GM18951 (cell line): ENCODE data around the gene FAIM2.

Experiments
- POLR2A ChIP-seq: IDR thresholded peaks from 4 replicates; pipeline ENCODE4 v1.6.1; 2011; ENCODE audit warnings: mild to moderate bottlenecking; ENCODE audit not compliant: insufficient read length, insufficient read depth; ENCODE audit errors: extremely low read depth
- in situ Hi-C: fragments of 300-500 bp; cut with MboI; formaldehyde crosslinking; loops from one replicate; pipeline ENCODE4 v1.12.0; 2022; ENCODE audit warnings: low sequenced_read_pairs, mixed read lengths, inconsistent platforms; ENCODE audit not compliant: unreplicated experiment

FAIM2 gene

GRCh38 chr12:49903700-49904423 lies at the start of gene FAIM2:
FAIM2 (minus strand) TSS chr12:49903900; CDS start chr12:49903792, 108 bp downstream.
- TF ChIP-seq POLR2A, result no peak
- in situ Hi-C loops, result no loop called here

- in situ Hi-C loops, result no loop called here
These were observed 49.5 kb upstream of the FAIM2 start for GRCh38 chr12:49953151-49953550.

DNA sequence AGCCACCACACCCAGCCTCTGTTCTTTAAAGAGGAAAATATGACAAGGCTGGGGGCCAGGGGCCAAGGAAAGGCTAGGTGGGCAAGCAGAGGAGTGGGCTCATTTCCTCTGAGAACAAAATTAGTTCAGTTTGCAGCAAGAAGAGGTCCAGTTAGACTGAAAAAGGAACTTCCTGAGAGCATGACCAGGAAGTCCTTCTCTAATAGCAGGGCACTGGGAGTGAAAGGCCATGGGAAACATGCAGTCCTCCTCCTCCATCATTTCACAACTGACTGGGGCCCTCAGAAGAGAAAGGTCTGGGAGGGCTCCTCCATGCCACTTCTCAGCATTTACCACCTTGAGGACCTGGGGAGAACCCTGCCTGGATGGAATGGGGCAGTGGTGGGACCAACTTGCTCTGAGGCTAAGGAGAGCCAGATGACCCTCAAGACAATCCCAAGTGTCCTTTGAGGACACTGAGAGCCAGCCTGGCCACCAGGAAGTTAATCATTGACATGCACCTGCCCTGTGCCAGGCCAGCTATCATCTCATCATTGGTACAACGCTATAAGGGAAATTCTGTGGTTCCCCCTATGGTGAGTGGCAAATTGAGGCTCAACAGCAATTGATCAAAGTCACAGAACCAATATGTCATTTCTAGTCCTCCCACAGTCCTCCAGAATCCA lies 48.8 kb upstream of the FAIM2 start:
- in situ Hi-C loops, result no loop called here
- no peak for TF ChIP-seq POLR2A

More at GRCh38 chr12:49953151-49953550, 49.5 kb upstream of the FAIM2 start:
- TF ChIP-seq POLR2A, result no peak

DNA sequence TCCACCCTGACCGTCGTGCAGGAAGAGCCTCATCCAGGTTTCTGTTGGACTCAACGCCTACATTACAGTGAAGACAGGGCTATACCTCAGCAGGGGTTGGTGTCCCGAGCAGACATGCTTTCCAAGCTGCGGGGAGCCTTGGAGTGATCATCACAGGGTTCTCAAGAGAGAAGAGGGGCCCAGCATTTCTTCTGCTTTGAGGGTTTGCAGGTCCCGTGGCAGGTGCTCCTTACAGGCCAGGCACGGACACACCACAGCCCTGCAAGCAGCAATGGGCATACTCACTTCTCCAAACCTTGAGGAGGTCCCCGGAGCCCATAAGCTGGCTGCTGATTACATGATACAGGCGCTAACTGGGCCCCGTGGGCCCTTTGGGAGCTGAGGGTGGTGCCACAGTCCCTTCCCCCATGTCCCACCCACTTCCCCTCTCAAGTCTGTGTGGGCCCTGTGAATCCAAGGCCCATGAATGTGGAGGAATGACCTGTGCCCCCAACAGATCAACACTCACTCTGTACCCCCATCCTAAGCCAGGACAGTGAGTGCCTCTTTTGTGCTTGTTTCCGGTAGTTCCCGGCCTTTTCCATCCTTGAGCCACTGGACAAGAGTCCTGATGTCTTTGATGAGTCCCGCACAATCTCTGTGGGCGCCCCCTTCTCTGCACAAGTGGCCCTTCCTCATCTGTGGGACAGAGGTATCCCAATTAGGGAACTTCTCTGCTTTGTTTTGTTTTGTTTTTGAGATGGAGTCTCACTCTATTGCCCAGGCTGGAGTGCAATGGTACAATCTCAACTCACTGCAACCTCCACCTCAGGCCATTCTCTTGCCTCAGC lies 47.9 kb upstream of the FAIM2 start:
- TF ChIP-seq POLR2A, result no peak
- in situ Hi-C loops, result no loop called here

DNA sequence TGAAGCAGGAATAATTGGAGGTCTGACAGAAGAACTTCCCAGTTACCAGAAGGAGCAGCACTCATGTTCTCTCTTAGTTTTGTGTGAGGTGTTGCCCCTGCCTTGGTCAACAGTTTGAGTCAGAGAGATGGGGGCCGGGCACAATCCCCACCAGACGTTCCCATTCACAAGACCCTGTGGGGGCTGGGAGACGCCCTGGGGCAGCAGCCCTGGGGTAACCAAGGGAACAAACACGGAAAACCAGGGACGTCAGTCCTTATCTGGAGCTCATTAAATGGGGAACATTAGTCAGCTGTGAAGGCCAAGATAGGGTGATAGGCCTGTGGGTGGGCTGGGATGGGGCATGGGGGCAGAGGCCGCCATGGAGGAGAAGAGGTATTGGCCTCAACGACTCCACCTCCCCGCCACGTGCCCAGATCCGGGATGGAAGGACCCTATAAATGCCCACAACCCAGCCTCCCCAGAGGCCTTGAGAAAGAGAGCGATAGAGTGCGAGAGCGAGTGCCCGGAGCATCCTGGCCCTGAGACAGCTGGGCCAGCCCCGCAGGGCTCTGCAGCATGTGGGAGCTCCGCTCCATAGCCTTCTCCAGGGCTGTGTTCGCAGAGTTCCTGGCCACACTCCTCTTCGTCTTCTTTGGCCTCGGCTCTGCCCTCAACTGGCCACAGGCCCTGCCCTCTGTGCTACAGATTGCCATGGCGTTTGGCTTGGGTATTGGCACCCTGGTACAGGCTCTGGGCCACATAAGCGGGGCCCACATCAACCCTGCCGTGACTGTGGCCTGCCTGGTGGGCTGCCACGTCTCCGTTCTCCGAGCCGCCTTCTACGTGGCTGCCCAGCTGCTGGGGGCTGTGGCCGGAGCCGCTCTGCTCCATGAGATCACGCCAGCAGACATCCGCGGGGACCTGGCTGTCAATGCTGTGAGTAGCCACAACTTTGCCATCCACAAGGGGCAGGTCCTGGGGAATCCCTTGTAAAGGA lies 46.9 kb upstream of the FAIM2 start, which contains the start of gene AQP2:
TSS of gene AQP2 (plus strand) at position 465 of the 979 bp plus-strand sequence. CDS start at position 559, 94 bp downstream.
- no peak for TF ChIP-seq POLR2A
- in situ Hi-C loops, result no loop called here

GRCh38 chr12:49949866-49950265 lies 46.2 kb upstream of the FAIM2 start:
- TF ChIP-seq POLR2A, result no peak
- in situ Hi-C loops, result no loop called here

DNA sequence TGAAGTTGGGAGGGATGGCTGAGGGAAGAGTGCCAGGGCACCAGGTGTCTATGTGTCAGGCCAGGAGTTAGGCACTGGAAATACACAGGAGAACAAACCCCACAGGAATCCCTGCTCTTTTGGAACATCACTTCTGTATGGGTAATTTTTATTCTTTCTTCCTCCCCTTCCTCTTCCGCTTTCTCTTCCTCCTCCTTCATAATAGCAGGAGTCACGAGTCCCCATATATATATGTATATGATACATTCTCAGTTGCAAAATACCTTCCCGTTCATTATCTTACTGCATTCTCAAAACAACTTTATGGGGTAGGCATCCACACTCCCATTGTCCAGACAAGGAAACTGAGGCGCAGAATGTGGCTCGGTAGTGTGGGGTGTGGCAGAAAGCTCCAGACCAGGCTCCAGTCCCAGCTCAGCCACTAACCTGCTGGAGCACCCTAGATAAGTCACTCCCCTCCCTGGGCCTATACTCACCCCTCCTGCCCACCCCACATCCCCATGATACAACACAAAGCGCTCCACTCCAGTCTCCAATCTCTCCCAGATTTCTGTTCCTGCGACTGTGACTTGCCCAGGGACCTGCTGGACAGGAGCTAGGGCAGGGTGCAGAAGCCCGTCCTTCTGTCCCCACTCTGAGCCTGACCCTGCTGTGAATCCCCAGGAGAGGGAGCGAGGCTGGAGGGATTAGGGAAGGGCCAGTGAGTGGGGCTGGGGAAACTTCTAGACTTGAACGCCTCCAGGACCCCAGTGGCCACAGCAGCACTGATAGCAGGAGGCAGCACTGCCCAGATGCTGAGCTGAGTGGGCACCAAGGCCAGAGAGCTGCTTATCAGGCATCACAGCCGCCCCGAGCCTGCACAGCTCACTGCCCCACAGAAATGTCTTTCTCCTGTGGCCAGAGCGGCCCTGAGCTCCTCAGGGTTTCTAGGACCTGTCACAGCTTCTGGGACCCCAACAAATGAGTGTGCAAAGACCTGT lies 45.5 kb upstream of the FAIM2 start:
- TF ChIP-seq POLR2A, result no peak
- in situ Hi-C loops, result no loop called here

DNA sequence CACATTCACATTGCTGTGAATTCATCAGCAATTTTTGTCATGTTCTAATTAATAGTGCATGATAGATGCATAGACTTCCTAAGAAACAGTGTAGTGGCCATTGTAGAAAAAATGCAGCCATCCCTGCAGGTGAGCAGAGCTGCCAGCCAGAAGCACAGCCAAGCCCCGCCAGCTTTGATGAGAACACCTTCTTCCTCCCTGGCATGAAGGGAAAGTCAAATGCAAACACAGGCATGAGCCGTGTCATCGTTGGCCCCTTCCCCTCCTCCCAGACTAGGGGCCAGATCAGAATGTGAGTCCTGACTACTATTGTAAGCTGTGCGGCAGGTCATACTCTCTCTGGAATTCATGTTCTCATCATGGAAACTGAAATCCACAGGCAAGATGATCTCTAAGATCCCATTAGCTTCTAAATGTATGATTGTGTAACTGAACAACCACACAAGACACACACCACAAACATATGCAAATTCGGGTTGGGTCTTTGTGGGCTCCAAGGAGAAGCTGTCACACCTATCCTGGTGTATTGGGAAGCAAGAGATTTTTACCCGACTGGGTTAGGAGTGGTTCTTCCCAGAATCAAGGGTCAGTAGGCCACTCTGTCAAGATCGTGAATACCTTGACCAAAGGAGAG lies 44.0 kb upstream of the FAIM2 start:
- in situ Hi-C loops, result no loop called here
- no peak for TF ChIP-seq POLR2A

- in situ Hi-C loops, result no loop called here
- no peak for TF ChIP-seq POLR2A
These were observed 42.8 kb upstream of the FAIM2 start for GRCh38 chr12:49946497-49946896.

DNA sequence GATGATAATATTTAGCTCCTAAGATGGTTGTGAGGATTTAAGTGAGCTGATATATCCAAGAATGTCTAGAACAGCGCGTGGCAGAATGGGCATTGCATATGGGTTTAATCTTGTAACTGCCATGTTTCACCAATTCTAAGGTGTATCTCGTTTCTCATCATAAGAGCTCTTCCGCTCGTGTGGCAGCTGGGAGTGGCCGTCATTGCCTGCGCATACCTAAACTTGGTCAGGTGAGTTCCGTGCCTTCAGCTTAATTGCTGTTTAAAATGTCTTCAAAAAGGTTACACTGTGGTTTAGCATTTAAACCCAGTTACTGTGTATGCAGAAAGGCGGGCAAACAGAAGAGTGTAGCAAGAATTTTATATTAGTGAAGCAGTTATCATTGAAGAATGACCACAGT lies 42.4 kb upstream of the FAIM2 start:
- TF ChIP-seq POLR2A, result no peak
- in situ Hi-C loops, result no loop called here

GRCh38 chr12:49945394-49946080 lies 41.8 kb upstream of the FAIM2 start:
- in situ Hi-C loops, result no loop called here
- TF ChIP-seq POLR2A, result no peak

DNA sequence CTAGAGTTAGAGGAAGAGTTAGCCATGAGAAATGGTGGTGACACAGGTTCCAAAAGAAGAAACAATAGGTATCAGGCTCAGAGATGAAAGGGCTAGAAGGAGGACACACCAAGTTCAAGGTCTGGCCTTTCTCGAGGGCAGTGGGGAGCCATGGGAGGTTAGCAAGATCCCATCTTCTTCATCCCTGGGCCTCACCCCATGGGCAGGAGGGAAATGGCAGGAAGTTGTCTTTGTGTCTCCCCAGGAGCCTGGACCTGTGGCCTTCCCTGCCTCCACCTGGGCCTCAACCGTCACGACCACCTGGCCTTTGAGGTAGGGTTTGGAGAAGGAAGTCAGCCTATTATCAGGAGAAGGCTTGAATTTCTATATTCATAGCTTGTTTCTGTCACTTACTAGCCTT lies 41.0 kb upstream of the FAIM2 start:
- no peak for TF ChIP-seq POLR2A
- in situ Hi-C loops, result no loop called here
